ENCODE data around the gene APCDD1L.

- TF ChIP-seq CTCF (IDR thresholded peaks at IDR 0.05): no peak
- TF ChIP-seq EP300 (IDR thresholded peaks at IDR 0.05): no peak
- TF ChIP-seq POLR2A (IDR thresholded peaks at IDR 0.05): no peak
These were observed 3.3 kb downstream of the APCDD1L start for GRCh38 chr20:58511861-58512260.
